Activated T-helper 17 cell treated with anti-CD3 and anti-CD28 coated beads, Interleukin-2, amount 50 U/mL, for 72 hours (primary cell): ENCODE data around the gene HIBCH. TPM values are rescaled to one million over a fixed set of nuclear protein-coding genes. Genes with fewer than 3 reads are reported as not detected.

ENCODE experiments used
- ATAC-seq: fragments of 150-1000 bp; cut with Tn5 transposase; replicated peaks from 2 replicates; pipeline ENCODE4 v1.10.0; 2021; ENCODE audit warnings: mild to moderate bottlenecking, moderate library complexity
- H3K27ac Mint-ChIP-seq: one replicate; pipeline ENCODE4 v1.8.0; 2022; ENCODE audit warnings: mixed read lengths
- H3K27me3 Mint-ChIP-seq: one replicate; pipeline ENCODE4 v1.8.0; 2022; ENCODE audit warnings: mixed read lengths
- H3K36me3 Mint-ChIP-seq: one replicate; pipeline ENCODE4 v1.8.0; 2022; ENCODE audit warnings: low read depth, mild to moderate bottlenecking, mixed read lengths
- H3K4me1 Mint-ChIP-seq: one replicate; pipeline ENCODE4 v1.8.0; 2022; ENCODE audit warnings: mixed read lengths
- H3K4me3 Mint-ChIP-seq: one replicate; pipeline ENCODE4 v1.8.0; 2022; ENCODE audit warnings: mild to moderate bottlenecking, mixed read lengths
- H3K9me3 Mint-ChIP-seq: one replicate; pipeline ENCODE4 v1.8.0; 2022; ENCODE audit warnings: mixed read lengths
- total RNA-seq, 2 donors: library from RNA; stranded (reverse); gene quantifications; one replicate each; pipeline ENCODE4 v1.2.3, GENCODE V29; 2022

The HIBCH gene
- total RNA-seq, 2 donors from 2014 or later, result 31.3 to 44.9 TPM

GRCh38 chr2:190214426-190215194 is 105.0 kb downstream of the HIBCH start:
- Mint-ChIP-seq H3K36me3 (peaks cover 36% of the 10 kb centered on the region), H3K27me3 (no peaks in the 10 kb centered on the region), H3K4me1 (peaks cover 11% of the 10 kb centered on the region), H3K27ac (no peak overlapping the region), H3K4me3 (no peak overlapping the region), H3K9me3 (no peaks in the 10 kb centered on the region)
- no peak for ATAC-seq

GRCh38 chr2:190213441-190214335 is 105.9 kb downstream of the HIBCH start:
- peaks cover 11% of the 10 kb centered on the region for H3K4me1 Mint-ChIP-seq
- no peaks in the 10 kb centered on the region for H3K27me3 Mint-ChIP-seq
- no peak overlapping the region for H3K27ac Mint-ChIP-seq
- H3K36me3 Mint-ChIP-seq, result peaks cover 36% of the 10 kb centered on the region
- no peak for ATAC-seq
- no peak overlapping the region for H3K4me3 Mint-ChIP-seq
- H3K9me3 Mint-ChIP-seq, result no peaks in the 10 kb centered on the region

DNA sequence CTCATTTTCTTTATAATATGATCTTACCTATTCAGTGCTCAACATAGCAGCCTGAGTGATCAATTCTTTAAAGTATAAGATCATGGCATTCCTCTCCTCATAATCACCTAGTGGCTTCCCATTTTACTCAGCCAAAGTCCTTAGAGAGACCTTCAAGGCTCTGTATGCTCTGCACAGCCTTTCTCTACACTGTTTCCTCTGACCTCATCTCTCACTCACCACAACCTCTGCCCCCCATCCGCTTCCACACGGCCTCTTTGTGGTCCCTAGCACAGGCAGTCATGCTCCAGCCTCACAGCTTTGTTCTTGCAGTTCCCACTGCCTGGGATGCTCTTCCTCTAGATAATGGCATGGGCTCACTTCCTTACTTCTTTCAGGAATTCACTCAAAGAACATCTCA is 109.2 kb downstream of the HIBCH start:
- ATAC-seq, result no peak
- peaks cover 3% of the 10 kb centered on the region for H3K4me1 Mint-ChIP-seq
- no peaks in the 10 kb centered on the region for H3K27me3 Mint-ChIP-seq
- peaks cover 35% of the 10 kb centered on the region for H3K36me3 Mint-ChIP-seq
- no peak overlapping the region for H3K4me3 Mint-ChIP-seq
- no peaks in the 10 kb centered on the region for H3K9me3 Mint-ChIP-seq
- H3K27ac Mint-ChIP-seq, result no peak overlapping the region

DNA sequence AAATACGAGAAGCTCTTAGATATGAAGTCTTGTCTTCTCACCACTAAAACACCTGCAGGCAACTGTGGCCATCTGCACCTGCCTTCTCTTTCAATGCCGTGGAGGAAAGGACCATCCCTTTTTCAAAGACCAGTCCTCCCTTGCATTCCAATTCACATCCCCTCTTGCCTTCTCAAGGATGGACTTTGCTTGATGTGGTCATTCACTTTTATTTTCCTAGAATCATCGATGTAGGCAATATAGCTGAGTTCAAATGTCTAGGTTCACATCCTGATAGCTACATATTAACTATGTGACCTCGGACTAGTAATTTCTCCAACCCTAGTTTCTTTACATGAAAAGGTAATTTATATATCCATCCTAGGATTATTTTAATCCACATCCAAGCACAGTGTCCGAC is 110.1 kb downstream of the HIBCH start:
- H3K9me3 Mint-ChIP-seq, result no peaks in the 10 kb centered on the region
- peaks cover 37% of the 10 kb centered on the region for H3K36me3 Mint-ChIP-seq

GRCh38 chr2:190207930-190208329 is 111.7 kb downstream of the HIBCH start:
- no peak overlapping the region for H3K27ac Mint-ChIP-seq

More for the DNA sequence above, 110.1 kb downstream of the HIBCH start:
- Mint-ChIP-seq H3K27ac (no peak overlapping the region), H3K4me1 (no peaks in the 10 kb centered on the region), H3K27me3 (no peaks in the 10 kb centered on the region), H3K4me3 (no peak overlapping the region)
- ATAC-seq, result no peak

DNA sequence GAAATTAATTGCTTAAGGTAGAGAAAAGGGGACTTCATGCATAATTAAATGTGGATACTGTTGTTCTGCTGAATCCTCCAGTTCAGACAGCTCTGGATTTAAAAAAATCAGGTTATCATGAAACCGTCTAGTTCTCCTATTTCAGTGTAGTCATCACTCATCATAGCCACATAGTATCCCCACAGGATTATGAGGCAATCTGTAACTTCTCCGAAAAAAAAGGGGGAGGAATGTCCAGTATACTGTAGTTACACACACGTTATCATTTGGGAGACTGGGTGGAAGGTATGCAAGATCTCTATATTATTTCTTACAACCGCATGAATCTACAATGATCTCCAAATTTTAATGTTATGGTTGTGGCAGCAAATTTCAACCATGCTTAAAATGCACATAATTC is 114.0 kb downstream of the HIBCH start:
- Mint-ChIP-seq H3K27ac (no peak overlapping the region), H3K9me3 (no peaks in the 10 kb centered on the region), H3K4me3 (no peak overlapping the region), H3K4me1 (no peaks in the 10 kb centered on the region), H3K36me3 (peaks cover 50% of the 10 kb centered on the region), H3K27me3 (no peaks in the 10 kb centered on the region)
- no peak for ATAC-seq

More at GRCh38 chr2:190207930-190208329, 111.7 kb downstream of the HIBCH start:
- no peak for ATAC-seq
- no peak overlapping the region for H3K4me3 Mint-ChIP-seq
- H3K27me3 Mint-ChIP-seq, result no peaks in the 10 kb centered on the region
- H3K36me3 Mint-ChIP-seq, result peaks cover 37% of the 10 kb centered on the region
- no peaks in the 10 kb centered on the region for H3K4me1 Mint-ChIP-seq
- H3K9me3 Mint-ChIP-seq, result no peaks in the 10 kb centered on the region

DNA sequence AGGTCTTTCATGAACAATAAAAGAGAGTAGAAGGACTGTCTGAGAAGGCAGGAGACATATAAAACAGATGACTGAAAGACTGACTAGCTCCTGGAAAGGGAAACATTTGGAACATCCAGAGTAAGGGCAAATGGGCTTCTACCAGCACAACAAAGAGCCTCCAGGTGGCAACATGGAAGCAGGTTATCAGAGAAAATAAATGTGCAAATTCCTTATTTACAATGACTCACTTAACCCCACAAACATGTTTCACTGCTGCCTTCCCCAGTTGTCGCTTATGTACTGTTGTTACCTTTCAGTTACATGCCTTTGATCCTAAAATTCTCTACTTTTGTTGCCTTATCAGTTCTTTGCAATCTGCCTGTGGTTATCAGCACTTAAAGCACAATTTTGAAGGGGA is 117.0 kb downstream of the HIBCH start:
- Mint-ChIP-seq H3K4me3 (no peak overlapping the region), H3K9me3 (no peaks in the 10 kb centered on the region), H3K27me3 (no peaks in the 10 kb centered on the region), H3K36me3 (peaks cover 81% of the 10 kb centered on the region), H3K4me1 (no peaks in the 10 kb centered on the region), H3K27ac (no peak overlapping the region)
- ATAC-seq, result no peak

- Mint-ChIP-seq H3K4me3 (no peak overlapping the region), H3K4me1 (no peaks in the 10 kb centered on the region), H3K27me3 (no peaks in the 10 kb centered on the region), H3K27ac (no peak overlapping the region), H3K36me3 (peaks cover 84% of the 10 kb centered on the region), H3K9me3 (no peaks in the 10 kb centered on the region)
- ATAC-seq, result no peak
Observed at GRCh38 chr2:190202018-190202417, 117.6 kb downstream of the HIBCH start.

DNA sequence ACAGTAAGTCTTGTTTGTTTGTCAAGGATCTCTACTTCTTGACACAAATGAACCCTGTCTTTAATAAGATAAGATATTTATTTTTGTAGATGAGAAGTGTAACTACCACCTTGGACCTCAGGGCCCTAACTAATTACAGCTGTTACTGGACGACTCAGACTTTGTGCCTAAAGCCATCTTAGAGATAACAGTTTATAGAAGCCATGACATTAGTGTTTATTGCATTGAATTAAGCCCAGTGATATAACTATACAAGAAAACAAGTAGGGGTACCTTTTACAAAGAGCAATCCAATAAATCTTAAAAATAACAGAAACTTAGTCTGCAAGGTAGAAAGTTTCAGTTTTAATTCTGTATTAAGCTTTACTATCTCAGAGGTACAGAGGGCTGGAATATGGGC is 119.0 kb downstream of the HIBCH start:
- H3K27ac Mint-ChIP-seq, result no peak overlapping the region
- H3K9me3 Mint-ChIP-seq, result no peaks in the 10 kb centered on the region
- ATAC-seq, result no peak
- H3K4me1 Mint-ChIP-seq, result no peaks in the 10 kb centered on the region
- H3K36me3 Mint-ChIP-seq, result peaks cover 86% of the 10 kb centered on the region
- H3K4me3 Mint-ChIP-seq, result no peak overlapping the region
- no peaks in the 10 kb centered on the region for H3K27me3 Mint-ChIP-seq

GRCh38 chr2:190199530-190199929 is 120.1 kb downstream of the HIBCH start:
- no peaks in the 10 kb centered on the region for H3K4me1 Mint-ChIP-seq
- H3K9me3 Mint-ChIP-seq, result no peaks in the 10 kb centered on the region
- H3K27me3 Mint-ChIP-seq, result no peaks in the 10 kb centered on the region
- no peak for ATAC-seq
- H3K4me3 Mint-ChIP-seq, result no peak overlapping the region
- peaks cover 75% of the 10 kb centered on the region for H3K36me3 Mint-ChIP-seq
- no peak overlapping the region for H3K27ac Mint-ChIP-seq

GRCh38 chr2:190199109-190199508 is 120.5 kb downstream of the HIBCH start:
- Mint-ChIP-seq H3K27ac (no peak overlapping the region), H3K4me1 (no peaks in the 10 kb centered on the region), H3K4me3 (no peak overlapping the region), H3K9me3 (no peaks in the 10 kb centered on the region), H3K27me3 (no peaks in the 10 kb centered on the region), H3K36me3 (peaks cover 71% of the 10 kb centered on the region)
- ATAC-seq, result no peak

DNA sequence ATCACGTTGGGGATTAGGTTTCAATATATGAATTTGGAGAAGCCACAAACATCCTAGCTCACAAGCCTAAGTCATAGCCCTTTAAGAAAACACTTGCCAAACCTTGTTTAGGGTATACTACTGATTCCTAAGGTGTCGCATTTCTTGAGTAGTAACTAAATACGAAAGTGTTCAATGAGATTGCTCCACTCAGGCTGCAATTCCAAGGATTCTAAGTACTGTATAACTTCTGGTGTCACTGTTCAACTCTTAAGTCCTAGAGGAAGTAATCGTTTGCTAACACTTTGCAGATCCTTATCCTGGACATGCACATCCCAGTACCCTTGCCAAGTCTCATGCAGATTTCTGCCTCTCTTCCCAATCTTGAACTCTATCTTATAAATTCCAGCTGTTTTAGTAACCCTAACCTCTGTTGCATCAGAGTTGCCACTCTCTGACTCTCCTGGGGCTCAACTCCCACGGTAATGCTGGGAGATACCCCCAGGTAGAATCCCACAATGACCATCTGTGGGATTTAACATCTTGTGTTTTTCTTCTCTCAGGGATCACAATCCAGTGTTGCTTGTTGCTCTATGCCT is 122.4 kb downstream of the HIBCH start:
- ATAC-seq, result no peak
- Mint-ChIP-seq H3K27me3 (no peaks in the 10 kb centered on the region), H3K27ac (no peak overlapping the region), H3K4me1 (no peaks in the 10 kb centered on the region), H3K4me3 (no peak overlapping the region), H3K9me3 (no peaks in the 10 kb centered on the region), H3K36me3 (peaks cover 52% of the 10 kb centered on the region)

GRCh38 chr2:190190507-190191162 is 129.0 kb downstream of the HIBCH start:
- H3K27me3 Mint-ChIP-seq, result no peaks in the 10 kb centered on the region

GRCh38 chr2:190188289-190188688 is 131.3 kb downstream of the HIBCH start:
- H3K9me3 Mint-ChIP-seq, result no peaks in the 10 kb centered on the region
- H3K4me3 Mint-ChIP-seq, result no peak overlapping the region
- no peaks in the 10 kb centered on the region for H3K27me3 Mint-ChIP-seq
- no peaks in the 10 kb centered on the region for H3K4me1 Mint-ChIP-seq
- no peaks in the 10 kb centered on the region for H3K36me3 Mint-ChIP-seq
- no peak overlapping the region for H3K27ac Mint-ChIP-seq
- no peak for ATAC-seq

More at GRCh38 chr2:190190507-190191162, 129.0 kb downstream of the HIBCH start:
- H3K4me1 Mint-ChIP-seq, result no peaks in the 10 kb centered on the region
- H3K27ac Mint-ChIP-seq, result no peak overlapping the region
- no peak overlapping the region for H3K4me3 Mint-ChIP-seq
- ATAC-seq, result no peak
- H3K36me3 Mint-ChIP-seq, result no peaks in the 10 kb centered on the region
- H3K9me3 Mint-ChIP-seq, result no peaks in the 10 kb centered on the region
